Right atrium auricular region (tissue), 2 donors: ENCODE data around the gene ECE2. TPM values are rescaled to one million over a fixed set of nuclear protein-coding genes. Genes with fewer than 3 reads are reported as not detected.

Source experiments
- DNase-seq: peaks from one replicate; pipeline ENCODE4 v3.0.0-alpha.2; 2019; ENCODE audit warnings: low spot score
- H3K27ac ChIP-seq, 2 donors: fragments of 200-600 bp; sonication (generic); 1 replicate in 1 of 2; 2 replicates in 1 of 2; pipeline ENCODE4 v1.5.1; 2016 to 2019
- H3K27me3 ChIP-seq, 2 donors: fragments of 200-600 bp; sonication (generic); one replicate each; pipeline versions ENCODE4 v1.5.1 to v1.6.0; 2017 to 2019
- H3K36me3 ChIP-seq: fragments of 200-600 bp; sonication (generic); one replicate; pipeline ENCODE4 v1.5.1; 2016
- H3K4me1 ChIP-seq, 2 donors: fragments of 200-600 bp; sonication (generic); one replicate each; pipeline versions ENCODE4 v1.5.1 to v1.6.0; 2017 to 2019
- H3K4me3 ChIP-seq, 2 donors: fragments of 200-600 bp; sonication (generic); 1 replicate in 1 of 2; 2 replicates in 1 of 2; pipeline ENCODE4 v1.5.1; 2017 to 2019; ENCODE audit warnings: mild to moderate bottlenecking in 1 of 2, moderate library complexity in 1 of 2
- H3K9me3 ChIP-seq, 2 donors: fragments of 200-600 bp; sonication (generic); one replicate each; pipeline ENCODE4 v1.5.1; 2019
- CTCF ChIP-seq, 2 donors: fragments of 200-600 bp; sonication (generic); IDR thresholded peaks; one replicate each; pipeline ENCODE4 v1.5.1; 2019; ENCODE audit warnings: antibody characterized with exemption in 2 of 2
- total RNA-seq, 2 donors: library from RNA; depleted of rRNA; stranded (reverse); fragments of >200 nt; gene quantifications; one replicate each; pipeline ENCODE4 v1.1.0, GENCODE V29; 2016

ECE2 gene
- total RNA-seq, 2 donors from 2014 or later = 1.6 TPM; not detected in 1

DNA sequence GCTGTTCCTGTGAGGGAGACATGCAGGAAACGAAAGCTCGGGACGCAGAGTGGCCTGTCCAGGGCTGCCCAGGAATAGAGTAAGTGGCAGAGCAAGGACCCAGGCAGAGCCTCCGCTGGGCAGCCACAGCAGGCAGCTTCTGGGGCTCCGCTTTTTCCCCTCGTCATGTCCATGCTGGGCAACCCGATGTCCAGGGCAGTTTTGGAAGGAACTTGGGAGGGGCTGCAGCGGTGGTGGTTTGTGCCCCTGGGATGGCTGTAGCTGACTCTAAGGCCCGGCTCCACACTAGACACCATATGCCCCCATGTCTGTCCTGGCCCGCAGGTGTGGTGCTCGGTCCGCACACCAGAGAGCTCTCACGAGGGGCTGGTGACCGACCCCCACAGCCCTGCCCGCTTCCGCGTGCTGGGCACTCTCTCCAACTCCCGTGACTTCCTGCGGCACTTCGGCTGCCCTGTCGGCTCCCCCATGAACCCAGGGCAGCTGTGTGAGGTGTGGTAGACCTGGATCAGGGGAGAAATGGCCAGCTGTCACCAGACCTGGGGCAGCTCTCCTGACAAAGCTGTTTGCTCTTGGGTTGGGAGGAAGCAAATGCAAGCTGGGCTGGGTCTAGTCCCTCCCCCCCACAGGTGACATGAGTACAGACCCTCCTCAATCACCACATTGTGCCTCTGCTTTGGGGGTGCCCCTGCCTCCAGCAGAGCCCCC lies 16.1 kb downstream of the ECE2 start:
- Histone ChIP-seq H3K4me1 (no peaks in the 10 kb centered on the region), H3K4me3 (no peak overlapping the region), H3K27me3 (no peaks in the 10 kb centered on the region), H3K27ac (no peak overlapping the region), H3K9me3 (no peaks in the 10 kb centered on the region), H3K36me3 (no peaks in the 10 kb centered on the region)
- no peak for DNase-seq
- TF ChIP-seq CTCF (IDR thresholded peaks at IDR 0.05) = no peak

DNA sequence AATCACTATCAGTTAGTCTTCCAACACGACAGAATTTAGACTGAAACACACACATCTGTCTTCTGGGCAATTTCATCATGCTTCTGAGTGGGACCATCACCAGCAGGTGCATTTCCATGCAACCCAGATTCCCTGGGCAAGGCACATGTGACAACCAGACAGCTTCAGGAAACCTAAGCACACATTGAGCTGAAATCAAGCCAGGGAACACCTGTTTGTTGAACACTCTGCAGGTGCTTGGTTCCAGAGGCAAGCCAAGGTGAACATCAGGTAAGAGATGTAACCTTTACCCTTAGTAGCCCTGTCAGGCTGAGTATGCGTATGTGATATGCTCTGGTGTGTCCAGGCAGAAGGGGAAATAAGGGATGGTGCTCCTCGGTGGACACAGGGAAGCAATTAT lies 19.9 kb downstream of the ECE2 start:
- Histone ChIP-seq H3K27me3 (no peaks in the 10 kb centered on the region), H3K9me3 (no peaks in the 10 kb centered on the region), H3K36me3 (peaks cover 6% of the 10 kb centered on the region), H3K27ac (no peak overlapping the region), H3K4me3 (no peak overlapping the region), H3K4me1 (peaks cover 0 to 19% of the 10 kb centered on the region in 2 donors)
- no peak for DNase-seq
- TF ChIP-seq CTCF (IDR thresholded peaks at IDR 0.05) = no peak

GRCh38 chr3:184296616-184297015 lies 20.8 kb downstream of the ECE2 start:
- TF ChIP-seq CTCF (IDR thresholded peaks at IDR 0.05) = no peak
- no peak for DNase-seq
- Histone ChIP-seq H3K4me1 (peaks cover 0 to 23% of the 10 kb centered on the region in 2 donors), H3K9me3 (no peaks in the 10 kb centered on the region), H3K27ac (no peak overlapping the region), H3K36me3 (peaks cover 14% of the 10 kb centered on the region), H3K4me3 (no peak overlapping the region), H3K27me3 (no peaks in the 10 kb centered on the region)

GRCh38 chr3:184298759-184299487 lies 23.1 kb downstream of the ECE2 start, which contains the start of gene PSMD2:
Gene PSMD2, plus strand, starts transcription at chr3:184299241. Its CDS starts 26 bp downstream, at chr3:184299267.
- Histone ChIP-seq H3K27me3 (no peaks in the 10 kb centered on the region), H3K27ac (peak within 1 kb of the TSS; percentile 82 to 86), H3K4me3 (peak within 1 kb of the TSS; percentile 91 to 98), H3K9me3 (no peaks in the 10 kb centered on the region), H3K4me1 (peaks cover 0 to 23% of the 10 kb centered on the region in 2 donors), H3K36me3 (peaks cover 37% of the 10 kb centered on the region)
- no peak for TF ChIP-seq CTCF (IDR thresholded peaks at IDR 0.05)
- peak; percentile 97 for DNase-seq

DNA sequence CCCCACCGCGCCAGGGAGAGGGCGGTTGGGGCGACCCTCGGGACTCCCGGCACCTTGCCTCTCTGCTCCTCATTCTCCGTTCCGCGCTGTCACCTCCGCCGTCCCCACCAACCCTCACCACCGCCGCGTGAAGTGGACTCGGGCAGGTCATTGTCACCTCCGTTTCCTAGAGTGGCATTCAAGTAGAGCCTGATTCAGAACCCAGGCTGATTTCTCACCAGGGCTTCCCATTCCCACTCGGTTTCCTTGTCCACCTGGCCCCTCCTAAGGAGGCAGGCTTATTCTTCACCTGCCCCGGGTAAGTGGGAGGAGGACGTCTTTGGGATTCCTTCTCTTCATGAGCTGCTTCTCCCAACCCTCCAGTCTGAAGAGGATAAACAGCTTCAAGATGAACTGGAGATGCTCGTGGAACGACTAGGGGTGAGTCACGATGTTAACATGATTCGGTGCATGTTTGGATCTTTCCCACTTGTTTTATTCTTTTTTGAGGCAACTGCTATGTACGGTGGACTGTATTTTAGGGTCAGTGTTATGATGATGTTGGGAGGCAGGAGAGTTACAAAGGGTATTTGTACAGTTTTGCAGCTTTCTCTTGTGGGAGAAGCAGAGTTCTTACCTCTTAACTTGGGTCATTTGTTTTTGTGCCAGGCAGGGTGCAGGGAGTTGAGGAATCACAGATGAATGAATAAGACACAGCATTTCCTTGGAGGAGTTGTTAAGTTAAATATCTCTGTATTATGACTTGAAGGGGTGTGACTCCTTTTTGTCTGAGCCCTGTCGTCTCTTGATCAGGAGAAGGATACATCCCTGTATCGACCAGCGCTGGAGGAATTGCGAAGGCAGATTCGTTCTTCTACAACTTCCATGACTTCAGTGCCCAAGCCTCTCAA lies 23.9 kb downstream of the ECE2 start:
- DNase-seq = no peak
- peaks cover 45% of the 10 kb centered on the region for H3K36me3 ChIP-seq
- peak overlapping the region; percentile 91 to 98 for H3K4me3 ChIP-seq
- H3K27me3 ChIP-seq = no peaks in the 10 kb centered on the region
- no peak for TF ChIP-seq CTCF (IDR thresholded peaks at IDR 0.05)
- no peaks in the 10 kb centered on the region for H3K9me3 ChIP-seq
- peaks cover 0 to 23% of the 10 kb centered on the region in 2 donors for H3K4me1 ChIP-seq
- H3K27ac ChIP-seq = peak overlapping the region; percentile 82 to 86
